Measurements from ENCODE around the gene CAMKMT. TPM values are rescaled to one million over a fixed set of nuclear protein-coding genes. Genes with fewer than 3 reads are reported as not detected.

The CAMKMT gene
- polyA plus RNA-seq, 3 donors, result 4.7 to 7.8 (median 7.0) TPM

DNA sequence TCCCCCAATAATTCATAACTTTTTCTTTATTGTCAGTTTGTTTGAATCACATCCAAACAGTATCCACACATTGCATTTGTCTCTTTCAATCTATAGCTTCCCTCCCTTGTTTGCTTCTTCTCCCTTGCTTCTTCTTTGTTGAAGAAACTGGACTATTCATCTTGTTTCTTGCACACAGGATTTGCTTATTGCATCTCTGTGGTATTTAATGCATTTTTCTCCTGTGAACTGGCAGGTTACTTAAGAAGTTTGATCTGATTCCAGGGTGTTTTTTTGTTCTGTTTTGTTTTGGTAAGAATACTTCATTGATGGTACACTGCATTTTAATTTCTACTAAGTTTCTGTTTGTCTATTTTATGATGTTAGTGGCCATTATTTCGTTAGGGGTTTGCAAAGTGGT, 166.8 kb downstream of the CAMKMT start:
- TF ChIP-seq, protein P1, sequence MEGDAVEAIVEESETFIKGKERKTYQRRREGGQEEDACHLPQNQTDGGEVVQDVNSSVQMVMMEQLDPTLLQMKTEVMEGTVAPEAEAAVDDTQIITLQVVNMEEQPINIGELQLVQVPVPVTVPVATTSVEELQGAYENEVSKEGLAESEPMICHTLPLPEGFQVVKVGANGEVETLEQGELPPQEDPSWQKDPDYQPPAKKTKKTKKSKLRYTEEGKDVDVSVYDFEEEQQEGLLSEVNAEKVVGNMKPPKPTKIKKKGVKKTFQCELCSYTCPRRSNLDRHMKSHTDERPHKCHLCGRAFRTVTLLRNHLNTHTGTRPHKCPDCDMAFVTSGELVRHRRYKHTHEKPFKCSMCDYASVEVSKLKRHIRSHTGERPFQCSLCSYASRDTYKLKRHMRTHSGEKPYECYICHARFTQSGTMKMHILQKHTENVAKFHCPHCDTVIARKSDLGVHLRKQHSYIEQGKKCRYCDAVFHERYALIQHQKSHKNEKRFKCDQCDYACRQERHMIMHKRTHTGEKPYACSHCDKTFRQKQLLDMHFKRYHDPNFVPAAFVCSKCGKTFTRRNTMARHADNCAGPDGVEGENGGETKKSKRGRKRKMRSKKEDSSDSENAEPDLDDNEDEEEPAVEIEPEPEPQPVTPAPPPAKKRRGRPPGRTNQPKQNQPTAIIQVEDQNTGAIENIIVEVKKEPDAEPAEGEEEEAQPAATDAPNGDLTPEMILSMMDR (IDR thresholded peaks at IDR 0.05), result no peak
- no peaks in the 10 kb centered on the region for H4K20me1 ChIP-seq (ENCODE audit: insufficient read depth, low read length)
- no peak overlapping the region for H3K4me3 ChIP-seq (replicated peaks in 1 of 3; ENCODE audit: low read depth in 2 of 3, low read length in 3 of 3)
- no peaks in the 10 kb centered on the region for H3K27me3 ChIP-seq (ENCODE audit: control insufficient read depth in 2 of 2, insufficient read depth in 2 of 2, low read length in 2 of 2)
- Mint-ChIP-seq H3K27me3 (ENCODE audit: low read depth in 3 of 3) (no peaks in the 10 kb centered on the region), H3K36me3 (peaks cover 0 to 3% of the 10 kb centered on the region in 2 donors), H3K4me1 (peaks cover 20% of the 10 kb centered on the region), H3K27ac (peak overlapping the region in 1 of 7 donors; percentile 8), H3K9me3 (peaks cover 0 to 7% (median 2%) of the 10 kb centered on the region in 7 donors), H3K4me3 (no peak overlapping the region)
- H2AFZ ChIP-seq (ENCODE audit: insufficient read depth, low read depth, low read length, poor library complexity, severe bottlenecking), result no peak overlapping the region
- no peak for DNase-seq
- WGBS (ENCODE audit: insufficient coverage), result no CpG with 5 or more reads among the region's 1 CpG
- no peak overlapping the region for H3K27ac ChIP-seq (ENCODE audit: low read depth in 1 of 2, low read length in 2 of 2)
- no peak overlapping the region for H3K4me2 ChIP-seq (replicated peaks; ENCODE audit: extremely low read depth, low read length, poor library complexity, severe bottlenecking)
- no peaks in the 10 kb centered on the region for H3K36me3 ChIP-seq (replicated peaks in 1 of 2; ENCODE audit: control insufficient read depth in 1 of 2, insufficient read depth in 2 of 2, low read length in 2 of 2)
- no peaks in the 10 kb centered on the region for H3K79me2 ChIP-seq (ENCODE audit: insufficient read depth, low read length)
- no peak overlapping the region for H3K9ac ChIP-seq (ENCODE audit: insufficient read depth, low read length, poor library complexity, severe bottlenecking)
- intact Hi-C loops (cut with micrococcal nuclease), result no loop called here
- H3K9me3 ChIP-seq (replicated peaks in 1 of 2; ENCODE audit: control insufficient read depth in 1 of 2, insufficient read depth in 1 of 2, low read length in 2 of 2), result no peaks in the 10 kb centered on the region
- H3K4me1 ChIP-seq (ENCODE audit: control insufficient read depth in 1 of 2, insufficient read depth in 2 of 2, low read length in 2 of 2), result peaks cover 3 to 11% of the 10 kb centered on the region in 2 donors

DNA sequence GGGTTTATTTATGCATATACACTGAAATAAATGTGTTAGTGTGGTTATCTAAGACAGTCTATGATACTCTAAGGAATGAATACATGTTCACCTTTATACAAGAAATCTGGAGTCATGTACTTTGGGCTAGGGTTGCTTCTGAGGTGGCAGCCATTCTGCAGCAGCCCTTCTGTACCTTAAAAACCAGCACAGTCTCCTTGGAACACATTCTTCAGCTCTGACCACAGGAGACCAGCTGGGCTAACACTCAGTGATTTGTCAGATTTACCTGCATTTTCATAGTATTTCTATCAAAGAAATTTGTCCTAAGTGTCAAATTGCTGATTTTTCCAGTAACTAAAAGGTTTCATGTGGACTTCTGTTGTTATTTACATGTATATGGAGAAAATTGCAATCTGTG, 167.7 kb downstream of the CAMKMT start:
- intact Hi-C loops (cut with micrococcal nuclease), result no loop called here
- H3K4me3 ChIP-seq (replicated peaks in 1 of 3; ENCODE audit: low read depth in 2 of 3, low read length in 3 of 3), result no peak overlapping the region
- H3K27ac ChIP-seq (ENCODE audit: low read depth in 1 of 2, low read length in 2 of 2), result no peak overlapping the region
- no peaks in the 10 kb centered on the region for H3K36me3 ChIP-seq (replicated peaks in 1 of 2; ENCODE audit: control insufficient read depth in 1 of 2, insufficient read depth in 2 of 2, low read length in 2 of 2)
- H3K4me3 Mint-ChIP-seq, result no peak overlapping the region
- no peak overlapping the region for H2AFZ ChIP-seq (ENCODE audit: insufficient read depth, low read depth, low read length, poor library complexity, severe bottlenecking)
- no peaks in the 10 kb centered on the region for H3K79me2 ChIP-seq (ENCODE audit: insufficient read depth, low read length)
- H3K27me3 ChIP-seq (ENCODE audit: control insufficient read depth in 2 of 2, insufficient read depth in 2 of 2, low read length in 2 of 2), result no peaks in the 10 kb centered on the region
- H4K20me1 ChIP-seq (ENCODE audit: insufficient read depth, low read length), result no peaks in the 10 kb centered on the region
- H3K36me3 Mint-ChIP-seq, result peaks cover 0 to 3% of the 10 kb centered on the region in 2 donors
- H3K9me3 ChIP-seq (replicated peaks in 1 of 2; ENCODE audit: control insufficient read depth in 1 of 2, insufficient read depth in 1 of 2, low read length in 2 of 2), result no peaks in the 10 kb centered on the region
- DNase-seq, result no peak
- no peaks in the 10 kb centered on the region for H3K27me3 Mint-ChIP-seq (ENCODE audit: low read depth in 3 of 3)
- H3K27ac Mint-ChIP-seq, result no peak overlapping the region
- H3K9me3 Mint-ChIP-seq, result peaks cover under 1 to 8% (median 4%) of the 10 kb centered on the region in 7 donors
- peaks cover 3 to 15% of the 10 kb centered on the region in 2 donors for H3K4me1 ChIP-seq (ENCODE audit: control insufficient read depth in 1 of 2, insufficient read depth in 2 of 2, low read length in 2 of 2)
- H3K9ac ChIP-seq (ENCODE audit: insufficient read depth, low read length, poor library complexity, severe bottlenecking), result no peak overlapping the region
- no peak overlapping the region for H3K4me2 ChIP-seq (replicated peaks; ENCODE audit: extremely low read depth, low read length, poor library complexity, severe bottlenecking)
- TF ChIP-seq, protein P1 (IDR thresholded peaks at IDR 0.05), result no peak
- peaks cover 24% of the 10 kb centered on the region for H3K4me1 Mint-ChIP-seq
